ENCODE data around the gene RPL5.
A peak's percentile ranks its signal among the peaks of the same experiment; 100 is the strongest.

Gene RPL5

DNA sequence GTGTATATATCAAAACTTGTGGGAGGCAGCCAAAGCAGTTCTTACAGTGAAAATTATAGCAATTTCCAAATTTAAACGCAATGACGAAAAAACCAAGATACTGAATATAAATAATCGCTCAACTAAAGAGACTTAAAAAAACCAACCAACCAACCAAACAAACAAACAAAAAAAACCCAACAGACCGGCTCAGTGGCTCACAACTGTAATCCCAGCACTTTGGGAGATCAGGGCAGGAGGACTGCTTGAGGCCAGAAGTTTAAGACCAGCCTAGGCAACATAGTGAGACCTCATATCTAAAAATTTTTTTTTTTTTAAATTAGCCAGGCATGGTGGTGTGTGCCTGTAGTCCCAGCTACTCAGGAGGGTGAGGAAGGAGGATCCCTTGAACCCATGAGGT lies 23.4 kb downstream of the RPL5 start:
- no peak for DNase-seq (ENCODE audit: low spot score)

DNA sequence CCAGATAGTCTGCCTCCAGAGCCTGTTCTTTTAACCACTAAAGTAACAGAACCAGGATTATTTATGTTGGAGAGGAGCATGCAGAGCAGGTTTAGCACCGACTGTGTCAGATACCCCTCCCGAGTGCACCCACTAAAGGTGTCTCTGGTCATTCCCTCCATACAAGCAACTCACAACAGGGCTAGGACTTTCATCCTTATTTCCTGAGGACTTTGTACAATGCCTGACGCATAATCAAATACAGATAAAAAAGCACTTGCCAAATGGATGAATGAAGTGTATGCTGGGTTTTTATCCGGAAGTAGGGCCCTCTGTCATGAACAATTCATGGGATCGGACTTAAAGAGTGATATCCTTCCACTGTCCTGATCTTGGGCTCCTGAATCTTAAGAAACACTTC lies 26.0 kb downstream of the RPL5 start:
- DNase-seq (ENCODE audit: low spot score): no peak

DNA sequence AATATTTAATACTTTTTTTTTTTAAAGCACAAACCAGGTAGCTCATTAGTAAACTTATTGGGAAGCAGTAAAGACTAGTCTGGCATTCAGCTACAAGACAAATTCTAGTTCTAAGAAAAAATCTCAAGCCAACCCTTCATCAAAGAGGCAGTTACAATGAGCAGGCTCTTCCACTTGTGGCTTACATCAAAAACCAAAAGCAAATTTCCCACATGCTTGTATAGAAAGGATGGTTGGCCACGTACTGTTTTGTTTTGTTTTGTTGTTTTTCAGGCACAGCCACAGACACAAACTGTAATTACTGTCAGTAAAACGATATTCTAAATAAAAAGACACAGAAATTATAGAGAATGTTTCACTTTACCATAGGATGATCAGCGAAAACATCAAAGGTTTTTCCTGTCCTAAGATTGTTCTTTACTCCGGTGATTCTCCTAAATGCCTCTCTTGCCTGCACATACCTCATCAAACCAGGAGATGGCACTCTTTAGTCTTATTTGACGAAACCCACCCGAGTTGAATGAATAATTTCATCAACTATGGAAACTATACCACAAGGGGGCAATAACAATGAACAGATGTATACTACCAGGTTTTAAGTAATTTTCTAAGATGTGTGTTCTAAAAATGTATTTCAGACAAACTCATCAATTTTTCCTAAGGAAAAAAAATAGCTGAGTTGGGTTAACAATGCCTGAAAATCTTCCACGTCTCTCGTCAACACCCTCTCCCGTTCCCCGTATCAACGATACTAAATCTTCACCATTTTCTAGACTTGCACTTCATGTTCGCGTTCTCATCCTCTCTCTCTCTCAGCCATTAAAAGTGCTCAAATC lies 26.9 kb downstream of the RPL5 start:
- DNase-seq (ENCODE audit: low spot score): peak; percentile 86

DNA sequence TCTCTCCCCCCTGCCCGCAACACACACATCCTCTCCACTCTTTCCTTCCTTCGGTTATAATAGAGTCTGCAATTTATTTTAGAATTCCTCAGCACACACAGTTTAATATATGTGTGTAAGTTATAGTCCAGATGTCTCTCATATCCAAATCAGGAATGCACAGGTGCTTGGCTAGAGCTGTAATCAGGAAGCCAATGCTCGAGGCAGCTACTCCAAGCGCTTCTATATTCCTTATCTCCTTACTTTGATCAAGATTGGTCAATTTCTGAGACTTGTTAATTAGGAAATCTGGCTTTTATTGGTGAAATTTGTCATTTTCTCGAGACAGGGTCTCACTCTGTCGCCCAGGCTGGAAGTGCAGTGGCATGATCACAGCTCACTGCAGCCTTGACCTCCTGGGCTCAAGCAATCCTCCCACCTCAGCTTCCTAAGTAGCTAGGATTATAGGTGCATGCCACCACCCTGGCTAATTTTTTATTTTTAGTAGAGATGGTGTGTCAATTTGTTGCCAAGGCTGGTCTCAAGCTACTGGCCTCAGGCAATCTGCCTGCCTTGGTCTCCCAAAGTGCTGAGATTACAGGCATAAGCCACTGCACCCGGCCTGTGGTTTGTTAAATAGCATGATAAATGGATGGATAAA lies 27.7 kb downstream of the RPL5 start:
- DNase-seq (ENCODE audit: low spot score): no peak

DNA sequence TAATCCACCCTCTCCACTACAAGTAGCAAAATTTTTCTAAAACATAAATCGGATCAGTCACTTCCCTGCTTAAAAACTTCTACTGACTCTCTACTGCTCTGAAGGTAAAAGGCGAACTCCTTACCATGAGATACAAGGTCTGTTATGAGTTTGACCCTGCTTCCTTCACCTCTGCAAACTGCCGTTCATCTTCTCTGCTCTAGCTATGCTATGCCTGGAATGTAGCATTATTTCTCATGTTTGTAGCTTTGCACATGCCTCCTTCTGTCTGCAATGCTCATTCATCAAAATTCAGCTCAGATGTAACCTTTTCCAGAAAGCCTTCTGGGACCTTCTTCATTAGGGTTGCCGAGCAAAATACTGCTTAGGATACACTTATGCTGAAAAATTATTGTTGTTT lies 30.8 kb downstream of the RPL5 start:
- DNase-seq (ENCODE audit: low spot score): no peak

DNA sequence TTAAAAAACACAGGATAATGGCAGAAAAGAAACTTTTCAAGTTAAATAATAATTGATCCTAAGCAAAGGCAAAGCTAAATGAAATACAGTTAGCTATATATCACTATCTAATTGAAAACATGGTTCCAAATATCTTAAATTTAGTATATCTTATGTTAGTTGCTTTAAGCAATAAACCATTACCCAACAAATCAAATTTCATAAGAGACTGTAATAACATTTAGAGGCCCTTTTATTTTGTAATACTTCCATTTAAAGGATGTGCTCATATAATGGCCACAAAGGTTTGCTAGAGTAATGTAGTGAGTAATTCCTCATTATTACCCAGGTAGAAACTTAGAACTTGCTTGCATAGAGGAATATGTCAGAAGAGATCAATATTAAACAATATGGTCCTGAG lies 32.3 kb downstream of the RPL5 start:
- no peak for DNase-seq (ENCODE audit: low spot score)

DNA sequence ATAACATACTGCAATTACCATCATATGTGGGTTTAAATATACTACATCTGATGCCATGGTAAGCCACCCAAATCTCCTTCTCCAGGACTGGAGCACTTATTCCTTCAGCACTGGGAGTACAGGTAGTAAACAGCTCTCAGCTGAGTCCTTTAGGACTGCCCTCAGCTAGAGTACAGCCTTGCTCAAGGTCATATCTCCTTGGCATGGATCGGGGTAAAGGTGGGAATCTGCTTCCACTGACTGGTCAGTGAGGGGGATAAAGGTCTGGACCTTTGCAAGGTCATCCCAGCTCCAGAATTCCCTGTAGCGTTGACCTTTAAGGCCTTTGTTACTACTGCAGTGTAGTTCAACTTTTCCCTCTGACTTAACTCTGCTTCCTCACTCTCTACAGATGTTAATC lies 38.8 kb downstream of the RPL5 start:
- no peak for DNase-seq (ENCODE audit: low spot score)

DNA sequence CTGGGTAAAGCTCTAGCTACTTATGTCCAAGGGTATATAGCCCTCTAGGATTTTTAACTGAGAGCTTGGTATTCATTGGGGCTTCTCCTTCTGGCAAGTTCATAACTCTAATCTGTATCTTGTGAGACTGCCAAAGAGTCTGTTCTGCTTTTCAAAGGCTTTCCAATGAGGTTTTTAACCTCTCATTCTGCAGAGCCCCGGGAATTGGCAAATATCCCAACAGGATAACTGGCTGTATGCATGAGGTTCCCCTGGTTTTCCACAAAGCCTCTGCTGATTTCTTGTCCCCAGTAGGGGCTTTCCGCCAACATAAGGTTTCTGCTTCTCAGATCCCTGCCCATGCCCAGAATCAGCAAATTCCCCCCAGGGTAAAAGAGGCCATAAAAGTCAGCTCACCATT lies 40.9 kb downstream of the RPL5 start:
- DNase-seq (ENCODE audit: low spot score): no peak

DNA sequence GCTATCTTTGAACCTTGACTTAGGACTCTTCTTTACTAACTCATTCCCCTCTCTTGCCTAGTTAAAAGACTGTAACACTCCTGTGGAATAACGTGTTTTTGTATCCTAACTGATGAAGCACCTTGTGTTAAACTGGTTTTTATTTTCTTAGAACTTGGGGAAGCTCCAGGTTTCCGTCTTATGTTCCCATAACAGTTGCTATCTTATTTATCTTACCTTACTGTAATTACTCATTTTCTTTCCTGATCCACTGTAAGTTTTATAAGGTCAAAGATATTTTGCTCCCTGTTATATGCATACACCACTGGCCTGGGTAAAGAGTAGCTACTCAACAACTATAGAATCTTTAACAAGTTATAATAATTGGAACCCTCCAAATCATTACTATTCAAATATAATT lies 43.1 kb downstream of the RPL5 start:
- DNase-seq (ENCODE audit: low spot score): no peak

DNA sequence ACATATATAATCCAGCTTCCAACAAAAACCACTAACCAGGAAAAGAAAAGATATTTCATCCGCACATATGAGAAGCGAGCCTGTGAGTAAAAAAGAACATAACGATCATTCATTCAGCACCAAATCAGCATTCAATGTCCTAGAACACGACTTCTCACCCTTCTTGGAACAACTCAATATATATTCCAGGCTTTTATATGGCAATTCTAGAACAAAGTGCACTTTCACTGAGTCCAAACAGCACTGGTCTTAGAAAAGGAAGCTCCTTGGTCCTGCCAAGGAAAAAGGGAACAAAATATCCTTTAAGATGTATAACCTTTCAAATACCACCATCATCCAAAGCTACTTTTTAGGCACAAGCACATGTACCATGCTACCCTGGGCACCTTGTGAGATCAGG lies 44.5 kb downstream of the RPL5 start:
- DNase-seq (ENCODE audit: low spot score): no peak

DNA sequence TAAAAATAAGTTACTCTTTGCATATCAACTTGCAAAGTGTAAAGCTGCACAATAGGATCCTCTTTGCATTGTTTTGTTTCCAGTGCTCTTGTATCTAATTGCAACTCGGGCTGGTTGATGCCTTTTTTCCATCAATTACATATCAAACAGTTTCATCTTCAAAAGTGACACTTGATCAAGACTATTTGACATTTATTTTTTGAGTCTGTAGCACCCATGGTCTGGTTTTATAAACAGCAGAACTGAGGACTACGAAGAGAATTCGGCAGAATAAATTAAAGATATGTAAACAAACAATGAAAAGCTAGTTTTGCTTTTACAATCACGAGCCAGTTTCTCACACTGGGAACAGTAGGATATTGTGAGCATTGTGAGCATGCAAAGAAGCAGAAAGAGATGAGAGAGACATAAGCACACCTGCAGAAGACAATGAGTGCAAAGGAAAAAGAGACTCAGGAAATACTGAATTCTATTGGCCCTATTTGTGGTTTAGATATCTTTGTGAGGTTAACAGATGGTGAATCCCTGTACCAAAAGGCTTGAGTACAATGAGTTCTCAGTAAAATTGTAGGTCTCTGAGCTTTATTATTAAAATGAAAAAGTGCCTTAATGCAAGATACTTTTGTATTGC lies 45.4 kb downstream of the RPL5 start:
- no peak for DNase-seq (ENCODE audit: low spot score)

DNA sequence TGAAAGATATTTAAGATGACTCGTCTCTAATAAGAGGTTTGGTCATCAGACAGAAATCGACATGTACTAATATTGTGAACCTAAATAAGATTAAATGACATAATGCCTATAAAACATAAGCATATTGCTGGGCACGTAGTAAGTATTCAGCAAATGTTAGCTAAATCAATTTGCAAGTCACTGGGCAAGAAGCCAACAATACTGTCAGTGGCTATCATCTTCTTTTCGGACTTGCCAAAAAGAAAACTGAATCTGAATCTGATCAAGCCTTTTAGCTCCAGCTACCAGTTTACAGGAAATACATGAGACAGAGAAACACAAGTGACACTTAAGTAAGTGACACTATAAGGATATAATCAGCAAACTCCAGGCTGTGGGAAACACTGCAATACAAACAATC lies 46.0 kb downstream of the RPL5 start:
- no peak for DNase-seq (ENCODE audit: low spot score)

DNA sequence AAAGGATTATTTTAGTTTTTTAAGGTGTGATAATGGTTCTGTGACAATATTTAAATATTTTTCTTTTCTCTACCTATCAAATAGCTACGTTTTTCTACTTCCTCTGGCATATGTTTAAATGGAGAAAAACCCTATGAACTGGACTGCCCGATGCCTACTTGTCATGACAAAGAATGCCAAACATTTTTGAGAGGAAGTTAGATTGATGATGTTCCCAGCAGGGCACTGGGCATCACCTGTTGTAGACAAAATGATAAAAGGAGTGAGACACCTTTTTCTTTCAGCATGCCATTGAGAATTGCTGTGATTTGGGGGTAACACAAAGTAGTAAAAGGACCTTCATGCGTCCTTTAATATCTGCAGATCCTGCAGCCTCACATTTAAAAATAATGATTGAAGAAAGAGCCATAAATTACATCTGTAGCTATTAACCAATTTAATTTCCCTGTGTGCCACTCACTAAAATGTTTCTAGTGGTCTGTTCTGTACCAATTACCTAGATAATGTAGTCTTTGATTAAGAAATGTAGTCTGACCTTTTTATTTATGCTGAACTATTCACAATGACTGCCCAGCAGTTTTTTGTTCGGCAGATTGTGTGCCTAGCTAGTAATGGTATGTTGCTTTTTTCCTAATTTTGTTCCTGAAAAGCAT lies 47.6 kb downstream of the RPL5 start:
- DNase-seq (ENCODE audit: low spot score): no peak

DNA sequence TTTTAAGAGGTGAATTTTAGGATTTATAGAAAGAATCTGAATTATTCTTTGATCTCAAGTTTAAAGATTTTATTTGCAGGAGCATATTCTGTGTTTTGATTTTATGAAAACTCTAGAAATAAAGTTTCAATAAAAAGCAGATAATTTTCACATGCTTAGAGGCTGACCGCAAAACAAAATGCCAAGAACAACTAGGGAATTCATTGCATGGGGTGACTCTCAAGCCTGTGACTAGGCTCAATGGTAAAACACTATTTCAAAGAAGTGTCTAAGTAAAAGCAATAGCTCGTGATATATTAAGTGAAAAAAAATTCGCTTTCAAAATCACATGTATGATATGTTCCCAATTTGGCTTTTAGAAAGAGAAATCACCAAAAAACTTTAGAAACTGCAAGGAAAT lies 49.6 kb downstream of the RPL5 start:
- no peak for DNase-seq (ENCODE audit: low spot score)

DNA sequence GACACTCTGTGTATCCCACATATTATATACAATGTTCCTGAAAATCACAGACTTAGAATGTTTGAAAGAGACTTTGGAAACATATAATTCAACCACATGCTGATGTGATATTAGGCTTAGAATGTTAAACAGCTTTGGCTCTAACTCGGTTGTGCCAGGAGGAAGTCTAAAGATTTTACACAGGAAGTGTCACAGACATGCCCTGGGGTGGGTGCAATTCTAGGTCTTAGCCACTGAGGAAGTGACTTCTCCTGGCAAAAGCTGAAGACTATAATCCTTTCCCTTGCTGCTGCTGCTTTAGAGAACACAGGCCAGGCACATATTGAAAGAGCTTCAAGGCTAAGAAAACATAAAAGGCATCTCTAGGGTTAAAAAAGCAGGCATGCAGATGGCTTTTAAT lies 51.0 kb downstream of the RPL5 start:
- no peak for DNase-seq (ENCODE audit: low spot score)

DNA sequence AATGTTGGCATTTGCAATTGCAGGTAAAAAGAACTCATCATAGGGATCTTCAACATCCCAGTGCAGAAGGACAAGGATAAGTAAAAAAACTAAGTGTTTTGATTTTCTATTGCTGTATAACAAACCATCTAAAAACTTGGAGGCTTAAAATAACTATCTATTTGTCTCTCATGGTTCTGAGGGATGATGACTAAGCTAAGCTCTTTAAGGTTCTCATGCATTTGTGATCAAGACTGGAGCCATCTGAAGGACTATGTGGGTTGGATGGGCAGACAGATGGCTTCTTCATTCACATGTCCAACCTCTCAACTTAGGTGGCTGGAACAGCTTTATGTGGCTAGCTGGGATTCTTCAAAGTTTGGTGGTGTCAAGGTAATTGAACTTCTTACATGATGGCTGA lies 51.5 kb downstream of the RPL5 start:
- DNase-seq (ENCODE audit: low spot score): no peak

DNA sequence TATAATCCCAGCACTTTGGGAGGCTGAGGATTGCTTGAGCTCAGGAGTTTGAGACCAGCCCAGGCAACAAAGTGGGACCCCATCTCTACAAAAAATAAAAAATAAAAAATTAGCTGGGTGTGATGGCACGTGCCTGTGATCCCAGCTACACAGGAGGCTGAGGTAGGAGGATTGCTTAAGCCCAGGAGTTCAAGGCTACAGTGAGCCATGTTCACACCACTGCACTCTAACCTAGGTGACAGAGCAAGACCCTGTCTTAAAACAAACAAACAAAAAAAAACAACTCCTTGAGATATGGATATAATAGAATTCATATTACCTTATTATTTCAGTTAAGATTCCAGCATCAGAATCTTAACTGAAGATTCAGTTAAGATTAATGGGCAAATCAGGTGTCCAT lies 52.4 kb downstream of the RPL5 start:
- DNase-seq (ENCODE audit: low spot score): no peak

DNA sequence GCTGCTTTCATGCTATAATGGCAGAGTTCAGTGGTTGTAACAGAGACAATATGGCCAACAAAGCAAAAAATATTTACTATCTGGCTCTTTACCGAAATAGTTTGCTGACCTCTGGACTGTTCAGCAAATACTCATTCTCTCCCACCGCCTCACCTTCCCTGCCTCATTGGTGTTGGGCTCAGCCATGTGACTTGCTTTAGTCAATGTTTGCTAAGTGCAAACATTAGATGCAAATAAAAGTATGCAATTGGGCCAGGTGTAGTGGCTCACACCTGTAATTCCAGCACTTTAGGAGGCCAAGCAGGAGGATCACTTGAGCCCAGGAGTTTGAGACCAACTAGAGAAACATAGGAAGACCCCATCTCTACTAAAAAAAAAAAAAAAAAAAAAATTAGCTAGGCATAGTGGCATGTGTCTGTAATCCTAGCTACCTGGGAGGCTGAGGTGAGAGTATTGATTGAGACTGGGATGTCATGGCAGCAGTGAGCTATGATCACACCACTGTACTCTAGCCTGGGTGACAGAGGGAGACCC lies 55.1 kb downstream of the RPL5 start:
- no peak for DNase-seq (ENCODE audit: low spot score)

DNA sequence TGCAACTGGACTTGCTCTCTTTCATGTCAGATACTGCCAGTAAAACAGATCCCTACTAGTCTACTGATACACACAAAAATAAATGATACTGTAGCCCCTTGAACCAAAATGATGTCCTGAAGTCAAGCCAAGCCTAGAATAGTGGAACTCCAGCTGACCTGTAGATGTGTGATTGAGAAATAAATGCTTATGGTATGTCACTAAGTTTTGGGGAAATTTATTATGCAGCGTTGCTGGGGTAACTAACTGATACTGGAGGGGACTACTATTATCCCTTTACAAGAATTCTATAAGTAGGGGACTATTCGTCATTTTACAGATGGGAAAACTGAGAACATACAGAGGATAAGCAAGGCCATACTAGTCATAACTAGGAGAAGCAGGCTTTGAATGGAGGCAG lies 55.6 kb downstream of the RPL5 start:
- DNase-seq (ENCODE audit: low spot score): no peak
